Left ventricle myocardium inferior (tissue), 1 donor: ENCODE measurements around the gene C3orf70. TPM values are rescaled to one million over a fixed set of nuclear protein-coding genes. Genes with fewer than 3 reads are reported as not detected.

ENCODE experiments used
- DNase-seq: peaks from one replicate; pipeline ENCODE4 v3.0.0-alpha.2; 2020
- H3K27ac ChIP-seq: fragments of 200-600 bp; replicated peaks from 2 replicates; pipeline ENCODE4 v1.8.0; 2021
- H3K27me3 ChIP-seq: fragments of 200-600 bp; 2 replicates; pipeline ENCODE4 v1.8.0; 2021; ENCODE audit warnings: low read depth
- H3K36me3 ChIP-seq: fragments of 200-600 bp; 2 replicates; pipeline ENCODE4 v1.8.0; 2021
- H3K4me1 ChIP-seq: fragments of 200-600 bp; 2 replicates; pipeline ENCODE4 v1.8.0; 2021
- H3K4me3 ChIP-seq: fragments of 200-600 bp; 2 replicates; pipeline ENCODE4 v1.8.0; 2021; ENCODE audit warnings: mild to moderate bottlenecking, moderate library complexity
- H3K9me3 ChIP-seq: fragments of 200-600 bp; replicated peaks from 2 replicates; pipeline ENCODE4 v1.8.0; 2021
- intact Hi-C: fragments of 100-400 bp; cut with micrococcal nuclease; formaldehyde crosslinking; loops from one replicate; pipeline ENCODE4 v1.11.0; 2022
- total RNA-seq: library from RNA; stranded (reverse); fragmentation: NEBNext Ultra II Directional; extraction: Animal tissue kit (Norgen Biotek cat#: 25700); gene quantifications from one replicate; pipeline ENCODE4 v1.2.1, GENCODE V29; 2021
- TF ChIP-seq, protein P1 (sequence below): fragments of 200-600 bp; IDR thresholded peaks from 2 replicates; pipeline ENCODE4 v1.8.0; 2021; ENCODE audit warnings: antibody characterized with exemption, mild to moderate bottlenecking, borderline replicate concordance
- donor health status: DM: no; HTN: yes; CAD: no; lungs with severe emphysema.

Gene C3orf70
- total RNA-seq, 1 donor from 2014 or later: 1.4 TPM

DNA sequence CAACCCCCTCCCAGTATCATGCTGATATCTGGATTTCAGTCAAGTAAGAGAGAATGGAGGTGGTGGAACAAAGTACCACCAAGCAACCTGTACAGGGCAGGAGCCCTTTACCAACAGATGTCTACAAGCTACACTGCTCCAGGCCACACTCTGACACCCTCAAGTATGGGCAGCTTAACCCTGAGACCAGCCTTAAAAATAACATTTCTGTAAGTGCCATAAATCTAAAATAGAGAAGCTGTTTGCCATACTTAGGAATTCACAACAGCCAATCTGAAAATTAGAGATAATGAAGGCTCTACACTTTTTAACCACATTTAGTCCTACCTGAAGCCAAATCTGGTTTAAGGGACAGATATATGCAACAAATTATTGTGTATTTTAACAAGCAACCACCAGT lies 59.7 kb downstream of the C3orf70 start:
- no peaks in the 10 kb centered on the region for H3K36me3 ChIP-seq
- H3K27me3 ChIP-seq: no peaks in the 10 kb centered on the region
- no peak overlapping the region for H3K4me3 ChIP-seq
- H3K9me3 ChIP-seq: no peaks in the 10 kb centered on the region
- H3K4me1 ChIP-seq: peaks cover 7% of the 10 kb centered on the region
- no peak overlapping the region for H3K27ac ChIP-seq
- DNase-seq: no peak
- TF ChIP-seq, protein P1, sequence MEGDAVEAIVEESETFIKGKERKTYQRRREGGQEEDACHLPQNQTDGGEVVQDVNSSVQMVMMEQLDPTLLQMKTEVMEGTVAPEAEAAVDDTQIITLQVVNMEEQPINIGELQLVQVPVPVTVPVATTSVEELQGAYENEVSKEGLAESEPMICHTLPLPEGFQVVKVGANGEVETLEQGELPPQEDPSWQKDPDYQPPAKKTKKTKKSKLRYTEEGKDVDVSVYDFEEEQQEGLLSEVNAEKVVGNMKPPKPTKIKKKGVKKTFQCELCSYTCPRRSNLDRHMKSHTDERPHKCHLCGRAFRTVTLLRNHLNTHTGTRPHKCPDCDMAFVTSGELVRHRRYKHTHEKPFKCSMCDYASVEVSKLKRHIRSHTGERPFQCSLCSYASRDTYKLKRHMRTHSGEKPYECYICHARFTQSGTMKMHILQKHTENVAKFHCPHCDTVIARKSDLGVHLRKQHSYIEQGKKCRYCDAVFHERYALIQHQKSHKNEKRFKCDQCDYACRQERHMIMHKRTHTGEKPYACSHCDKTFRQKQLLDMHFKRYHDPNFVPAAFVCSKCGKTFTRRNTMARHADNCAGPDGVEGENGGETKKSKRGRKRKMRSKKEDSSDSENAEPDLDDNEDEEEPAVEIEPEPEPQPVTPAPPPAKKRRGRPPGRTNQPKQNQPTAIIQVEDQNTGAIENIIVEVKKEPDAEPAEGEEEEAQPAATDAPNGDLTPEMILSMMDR: no peak
- intact Hi-C loops: no loop called here

DNA sequence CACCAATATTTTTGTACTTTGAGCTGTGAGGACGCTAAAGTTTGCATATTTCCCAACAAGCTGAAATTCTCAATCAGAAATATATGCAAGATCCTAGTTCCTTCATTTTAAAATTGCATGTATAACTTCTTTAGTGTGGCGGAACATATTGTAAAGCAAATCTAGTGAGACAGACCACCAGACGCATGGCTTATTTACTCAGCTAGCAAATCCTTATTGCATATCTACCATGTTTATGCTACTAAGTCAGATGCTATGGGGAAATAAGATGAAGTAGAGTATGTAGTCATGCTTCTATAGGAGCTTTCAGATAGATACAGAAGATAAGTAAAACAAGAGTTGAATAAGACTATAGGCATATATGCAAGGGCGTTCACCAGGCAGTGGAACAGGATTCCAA lies 62.0 kb downstream of the C3orf70 start:
- intact Hi-C loops: no loop called here
- Histone ChIP-seq H3K4me3 (no peak overlapping the region), H3K9me3 (no peaks in the 10 kb centered on the region), H3K27ac (no peak overlapping the region), H3K27me3 (no peaks in the 10 kb centered on the region), H3K4me1 (peaks cover 12% of the 10 kb centered on the region), H3K36me3 (no peaks in the 10 kb centered on the region)
- DNase-seq: no peak
- TF ChIP-seq, protein P1: no peak

DNA sequence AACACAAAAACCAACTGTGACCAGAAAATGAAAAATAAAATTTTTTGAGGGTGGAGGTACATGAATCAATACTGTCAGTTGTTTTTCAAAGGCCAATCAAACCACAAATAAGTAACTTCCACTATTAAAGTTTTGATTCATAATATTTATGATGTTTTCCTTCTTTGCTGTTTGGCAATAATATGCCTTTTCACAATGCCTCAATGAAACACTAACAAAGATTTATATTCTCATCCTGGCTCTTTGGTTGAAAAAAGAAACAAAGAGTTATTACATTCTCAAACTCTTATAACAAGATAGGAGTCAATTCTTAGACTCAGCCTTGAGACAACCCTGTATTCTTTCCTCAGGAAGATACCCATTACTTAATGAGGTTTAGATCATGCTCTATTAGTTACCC lies 63.1 kb downstream of the C3orf70 start:
- Histone ChIP-seq H3K4me1 (peaks cover 5% of the 10 kb centered on the region), H3K36me3 (no peaks in the 10 kb centered on the region), H3K27me3 (no peaks in the 10 kb centered on the region), H3K4me3 (no peak overlapping the region), H3K9me3 (no peaks in the 10 kb centered on the region), H3K27ac (no peak overlapping the region)
- DNase-seq: no peak
- intact Hi-C loops: no loop called here
- TF ChIP-seq, protein P1: no peak

DNA sequence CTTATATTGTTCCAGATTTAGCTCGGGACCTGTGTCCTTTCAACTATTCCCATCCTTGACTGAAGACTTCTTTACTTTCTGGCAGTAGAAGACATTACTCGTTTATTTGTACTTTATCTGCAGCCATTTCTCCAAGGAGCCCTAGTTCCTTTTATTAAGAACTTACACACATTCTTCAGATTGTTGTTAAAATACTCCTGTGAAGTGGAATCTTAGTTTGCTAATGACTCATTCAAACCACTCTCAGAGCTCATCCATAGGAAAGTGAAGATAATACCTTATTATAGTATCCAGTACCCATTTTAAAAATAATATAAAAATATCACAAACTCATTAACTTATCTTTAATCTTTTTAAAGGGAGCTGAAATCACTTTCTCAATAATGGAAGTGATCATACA lies 63.5 kb downstream of the C3orf70 start:
- DNase-seq: no peak
- H3K4me1 ChIP-seq: peaks cover 4% of the 10 kb centered on the region
- H3K27ac ChIP-seq: no peak overlapping the region
- H3K9me3 ChIP-seq: no peaks in the 10 kb centered on the region
- intact Hi-C loops: no loop called here
- H3K4me3 ChIP-seq: no peak overlapping the region
- TF ChIP-seq, protein P1: no peak
- H3K27me3 ChIP-seq: no peaks in the 10 kb centered on the region
- no peaks in the 10 kb centered on the region for H3K36me3 ChIP-seq

DNA sequence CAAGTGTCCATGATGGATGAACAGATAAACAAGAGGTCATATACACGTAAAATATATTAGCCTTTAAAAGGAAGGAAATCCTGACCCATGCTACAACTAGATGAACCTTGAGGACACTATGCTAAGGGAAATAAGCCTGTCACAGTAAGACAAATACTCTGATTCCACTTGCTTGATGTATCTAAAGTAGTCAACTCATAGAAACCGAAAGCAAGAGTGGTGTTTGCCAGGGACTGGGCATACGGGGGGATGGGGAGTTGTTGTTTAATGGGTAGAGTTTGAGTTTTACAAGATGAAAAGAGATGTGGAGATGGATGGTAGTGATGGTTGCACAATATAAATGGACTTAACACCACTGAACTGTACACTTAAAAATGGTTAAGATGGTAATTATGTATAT lies 65.4 kb downstream of the C3orf70 start:
- DNase-seq: no peak
- TF ChIP-seq, protein P1: no peak
- intact Hi-C loops: no loop called here
- H3K27ac ChIP-seq: no peak overlapping the region
- no peaks in the 10 kb centered on the region for H3K27me3 ChIP-seq
- peaks cover 4% of the 10 kb centered on the region for H3K4me1 ChIP-seq
- H3K9me3 ChIP-seq: no peaks in the 10 kb centered on the region
- H3K4me3 ChIP-seq: no peak overlapping the region
- H3K36me3 ChIP-seq: no peaks in the 10 kb centered on the region

DNA sequence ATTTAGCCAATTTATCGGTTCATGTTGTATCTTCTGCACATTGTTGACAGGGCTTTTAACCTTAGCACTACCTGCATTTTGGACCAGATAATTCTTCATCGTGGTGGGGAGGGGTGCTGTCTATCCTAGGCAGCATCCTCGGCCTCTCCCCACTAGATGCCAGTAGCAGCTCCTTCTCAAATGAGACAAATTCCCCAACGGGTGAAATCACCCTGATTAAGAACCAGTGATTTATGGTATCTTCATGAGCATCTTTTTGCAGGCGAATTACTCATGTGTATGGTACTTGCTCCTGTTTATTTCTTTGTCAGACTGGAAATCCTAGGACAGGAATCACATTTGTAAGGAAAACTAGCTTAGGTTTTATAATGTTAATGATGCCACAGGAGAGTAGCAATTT lies 68.0 kb downstream of the C3orf70 start:
- Histone ChIP-seq H3K36me3 (peaks cover 3% of the 10 kb centered on the region), H3K4me1 (peaks cover 5% of the 10 kb centered on the region), H3K27me3 (no peaks in the 10 kb centered on the region), H3K9me3 (no peaks in the 10 kb centered on the region), H3K27ac (no peak overlapping the region), H3K4me3 (no peak overlapping the region)
- intact Hi-C loops: no loop called here
- TF ChIP-seq, protein P1: no peak
- no peak for DNase-seq
